NCI-H446 treated with DMSO at 0.1 percent for 48 hours (cell line): ENCODE data around the gene ASPRV1.
"Not testable (repeated sequence)": the region's sequence is repeated elsewhere in the genome, so short reads cannot be mapped to it uniquely, and the experiment has no call there.

Experiments
- DNase-seq: peaks from one replicate; lab custom pipeline; 2025; lab: John Stamatoyannopoulos, UW

Gene ASPRV1

GRCh38 chr2:69961496-69961895 is at the start of gene ASPRV1:
ASPRV1 (minus strand) TSS chr2:69961631; CDS start chr2:69961436, 195 bp downstream.
- DNase-seq, result no peak

DNA sequence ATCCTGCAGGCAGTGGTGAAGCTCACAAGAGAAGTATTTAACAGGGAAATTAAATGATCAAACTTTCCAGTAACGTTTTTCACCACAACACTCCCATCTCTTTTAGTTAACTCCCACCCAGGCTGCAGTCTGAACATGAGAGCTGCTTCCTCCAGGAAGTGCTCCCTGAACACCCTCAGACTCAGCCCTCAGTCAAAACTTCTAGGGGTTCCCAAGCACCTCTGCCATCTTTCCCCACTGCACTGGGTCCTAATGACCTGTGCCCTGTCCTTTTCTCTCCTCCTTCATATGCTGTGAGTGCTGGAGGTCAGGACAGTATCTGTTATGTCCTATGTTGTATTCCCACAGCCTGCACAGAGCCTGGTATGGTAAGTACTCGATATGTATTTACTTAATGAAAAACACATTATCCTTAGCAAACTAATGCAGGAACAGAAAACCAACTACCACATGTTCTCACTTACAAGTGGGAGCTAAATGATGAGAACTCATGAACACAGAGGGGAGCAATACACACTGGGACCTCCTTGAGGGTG is 49.2 kb upstream of the ASPRV1 start:
- no peak for DNase-seq

- DNase-seq, result no peak
Measured at GRCh38 chr2:70009762-70010575, 48.5 kb upstream of the ASPRV1 start.

DNA sequence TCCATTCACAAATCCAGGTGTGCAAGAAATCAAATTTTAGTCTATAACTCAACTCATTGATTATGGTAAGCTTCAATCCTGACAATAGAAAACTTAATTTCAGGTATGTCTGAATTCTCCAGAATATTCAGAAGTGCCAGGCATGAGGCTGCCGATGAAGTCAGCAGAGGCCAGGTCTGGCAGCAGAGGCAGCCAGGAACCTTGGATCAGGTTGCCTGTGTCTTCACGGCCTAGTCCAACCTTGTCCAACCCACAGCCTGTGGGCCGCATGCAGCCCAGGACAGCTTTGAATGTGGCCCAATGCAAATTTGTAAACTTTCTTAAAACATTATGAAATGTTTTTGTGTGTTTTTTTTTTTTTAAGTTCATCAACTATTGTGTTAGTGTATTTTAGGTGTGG is 46.9 kb upstream of the ASPRV1 start:
- DNase-seq, result no peak

GRCh38 chr2:70007151-70007550 is 45.7 kb upstream of the ASPRV1 start:
- DNase-seq, result no peak

GRCh38 chr2:70006447-70006784 is 45.0 kb upstream of the ASPRV1 start:
- DNase-seq, result no peak

GRCh38 chr2:70005752-70006446 is 44.5 kb upstream of the ASPRV1 start:
- DNase-seq, result no peak

- DNase-seq, result no peak
Measured at GRCh38 chr2:70005216-70005615, 43.8 kb upstream of the ASPRV1 start.

GRCh38 chr2:70003093-70003830 is 41.8 kb upstream of the ASPRV1 start:
- no peak for DNase-seq

- DNase-seq, result no peak
Measured at GRCh38 chr2:70002241-70002899, 40.9 kb upstream of the ASPRV1 start.

DNA sequence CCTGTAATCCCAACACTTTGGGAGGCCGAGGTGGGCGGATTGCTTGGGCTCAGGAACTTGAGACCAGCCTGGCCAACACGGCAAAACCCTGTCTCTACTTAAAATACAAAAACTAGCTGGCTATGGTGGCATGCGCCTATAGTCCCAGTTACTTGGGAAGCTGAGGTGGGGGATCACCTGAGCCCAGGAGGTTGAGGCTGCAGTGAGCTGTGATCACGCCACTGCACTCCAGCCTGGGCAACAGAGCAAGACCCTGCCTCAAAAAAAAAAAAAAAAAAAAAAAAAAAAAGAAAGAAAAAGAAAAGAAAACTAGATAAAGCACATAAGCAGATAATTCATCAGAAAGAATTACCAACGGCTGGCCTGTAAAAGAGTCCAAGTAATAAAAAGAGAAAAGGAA is 39.1 kb upstream of the ASPRV1 start:
- DNase-seq, result not testable (repeated sequence)

DNA sequence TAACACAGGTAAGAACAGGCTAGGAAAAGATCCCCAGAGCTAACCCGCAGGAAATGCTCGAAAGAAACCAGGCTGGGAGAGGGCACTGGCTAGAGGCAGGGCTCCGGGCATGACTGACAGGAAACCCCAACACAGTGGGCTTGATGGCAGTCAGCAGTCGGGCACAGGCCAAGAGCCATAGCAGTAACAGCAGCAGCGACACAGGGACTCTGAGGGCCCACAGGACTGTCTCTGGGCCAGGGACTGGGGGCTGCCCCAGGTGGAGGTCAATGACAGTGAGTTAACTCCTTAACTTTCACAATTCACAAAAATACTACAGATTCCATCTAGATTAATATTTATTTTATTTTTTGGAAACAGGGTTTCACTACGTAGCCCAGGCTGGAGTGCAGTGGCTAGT is 37.3 kb upstream of the ASPRV1 start:
- DNase-seq, result no peak

GRCh38 chr2:69997015-69997830 is 35.8 kb upstream of the ASPRV1 start:
- DNase-seq, result no peak

GRCh38 chr2:69995511-69995910 is 34.1 kb upstream of the ASPRV1 start:
- no peak for DNase-seq

DNA sequence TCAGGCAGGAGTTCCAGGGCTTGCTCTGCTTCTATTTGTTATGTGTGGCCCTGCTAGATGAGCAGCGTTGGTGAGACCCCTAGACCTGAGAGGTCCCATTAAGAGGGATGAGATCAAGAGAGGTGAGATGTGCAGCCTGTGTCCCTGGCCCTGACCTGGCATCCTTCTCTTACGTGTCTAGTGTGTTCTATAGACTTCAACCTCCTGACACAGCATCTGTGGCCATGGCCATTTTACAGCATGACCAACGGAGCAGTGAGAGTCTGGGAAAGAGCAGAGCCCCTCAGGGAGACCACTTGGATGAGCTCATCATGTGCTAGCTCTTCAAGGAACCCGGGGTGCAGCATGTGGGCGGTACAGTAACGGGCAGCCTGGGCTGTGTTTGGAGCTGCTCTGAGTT is 32.7 kb upstream of the ASPRV1 start:
- DNase-seq, result no peak

GRCh38 chr2:69993708-69994107 is 32.3 kb upstream of the ASPRV1 start:
- DNase-seq, result no peak

- no peak for DNase-seq
Measured at GRCh38 chr2:69993048-69993565, 31.7 kb upstream of the ASPRV1 start.

DNA sequence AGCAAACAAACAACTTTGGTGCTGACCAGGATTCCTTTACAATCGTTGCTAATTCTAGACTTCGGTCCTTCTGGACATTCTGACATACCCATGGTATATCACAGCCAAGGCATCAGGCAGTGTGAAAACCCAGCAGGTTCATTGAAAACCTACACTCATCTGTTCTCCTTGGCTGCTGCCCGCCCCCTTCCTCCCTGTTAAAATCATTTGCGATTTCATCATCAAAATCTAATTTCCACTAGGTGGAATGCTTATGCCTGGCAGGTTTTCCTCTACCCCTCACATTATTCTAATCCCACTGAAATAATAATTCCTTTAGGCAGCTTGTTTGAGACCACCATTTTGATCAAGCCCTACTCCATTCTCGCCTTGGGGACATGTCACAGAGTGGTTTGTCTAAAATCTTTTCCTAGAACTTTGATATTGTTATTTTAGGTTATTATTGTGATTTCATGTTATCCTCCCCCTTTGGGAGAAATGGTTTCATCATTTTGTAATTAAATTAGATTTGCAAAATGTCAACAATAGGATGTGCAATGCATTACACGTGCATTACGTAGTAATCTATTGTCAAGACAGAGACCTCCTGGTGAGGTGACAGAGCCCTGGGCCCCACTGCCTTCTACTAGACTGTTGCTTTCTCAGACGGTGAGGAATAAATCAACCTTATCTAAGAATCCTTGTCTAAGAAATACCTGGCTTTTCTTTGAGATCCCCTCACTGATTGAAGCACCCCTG is 31.0 kb upstream of the ASPRV1 start:
- no peak for DNase-seq

DNA sequence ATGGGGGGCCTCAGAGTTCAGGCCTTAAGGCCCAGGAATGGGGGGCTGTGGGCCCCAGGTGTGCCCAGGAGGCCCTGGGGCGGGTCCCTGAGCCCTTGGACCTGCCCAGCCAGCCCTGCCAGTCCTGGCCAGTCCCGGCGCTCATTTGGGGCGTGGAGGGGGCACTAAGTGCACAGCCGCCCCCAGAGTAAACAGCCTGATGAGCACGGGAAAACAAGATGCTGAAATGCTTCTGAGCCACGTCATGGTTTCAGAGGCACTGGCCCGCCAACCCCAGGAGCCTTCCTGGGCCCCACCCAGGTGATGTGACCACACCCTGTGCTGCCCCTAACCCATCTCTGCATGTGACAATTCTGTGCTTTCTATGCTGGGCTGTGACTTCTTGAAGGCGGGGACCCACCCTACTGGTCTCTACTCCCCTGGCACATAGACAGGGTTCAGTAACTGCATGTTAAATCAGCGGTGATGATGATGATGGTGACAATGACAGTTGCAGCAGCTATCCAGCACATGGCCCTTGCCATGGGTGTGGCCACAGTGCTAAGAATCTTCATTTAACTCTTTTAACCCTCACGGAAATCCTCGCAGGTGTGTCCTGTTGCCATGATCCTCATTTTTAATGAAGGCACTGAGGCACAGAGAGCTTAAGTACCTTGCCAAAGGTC is 28.1 kb upstream of the ASPRV1 start:
- DNase-seq, result no peak

DNA sequence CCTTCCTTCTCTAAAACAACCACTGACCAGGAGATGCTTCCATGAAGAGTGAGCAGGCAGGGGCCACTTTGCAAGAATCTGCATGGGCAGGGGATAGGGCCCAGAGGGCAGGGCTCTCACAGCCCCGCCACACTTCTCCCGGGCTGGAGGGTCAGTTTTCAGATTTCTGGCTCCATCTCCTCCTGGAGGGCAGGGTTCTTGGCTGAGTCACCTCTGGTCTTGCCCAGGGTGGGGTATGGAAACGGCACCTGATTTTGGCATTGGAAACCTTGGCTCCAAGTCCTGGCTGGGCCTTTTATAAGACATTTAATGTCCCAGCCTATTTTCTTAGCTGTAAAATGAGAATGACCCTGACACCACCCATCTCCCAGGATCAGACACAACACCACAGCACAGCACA is 27.6 kb upstream of the ASPRV1 start:
- DNase-seq, result no peak
